Measurements from ENCODE around the gene SLC19A1.

GRCh38 chr21:45522986-45523385, 19.3 kb downstream of the SLC19A1 start:
- TF ChIP-seq, protein P1, sequence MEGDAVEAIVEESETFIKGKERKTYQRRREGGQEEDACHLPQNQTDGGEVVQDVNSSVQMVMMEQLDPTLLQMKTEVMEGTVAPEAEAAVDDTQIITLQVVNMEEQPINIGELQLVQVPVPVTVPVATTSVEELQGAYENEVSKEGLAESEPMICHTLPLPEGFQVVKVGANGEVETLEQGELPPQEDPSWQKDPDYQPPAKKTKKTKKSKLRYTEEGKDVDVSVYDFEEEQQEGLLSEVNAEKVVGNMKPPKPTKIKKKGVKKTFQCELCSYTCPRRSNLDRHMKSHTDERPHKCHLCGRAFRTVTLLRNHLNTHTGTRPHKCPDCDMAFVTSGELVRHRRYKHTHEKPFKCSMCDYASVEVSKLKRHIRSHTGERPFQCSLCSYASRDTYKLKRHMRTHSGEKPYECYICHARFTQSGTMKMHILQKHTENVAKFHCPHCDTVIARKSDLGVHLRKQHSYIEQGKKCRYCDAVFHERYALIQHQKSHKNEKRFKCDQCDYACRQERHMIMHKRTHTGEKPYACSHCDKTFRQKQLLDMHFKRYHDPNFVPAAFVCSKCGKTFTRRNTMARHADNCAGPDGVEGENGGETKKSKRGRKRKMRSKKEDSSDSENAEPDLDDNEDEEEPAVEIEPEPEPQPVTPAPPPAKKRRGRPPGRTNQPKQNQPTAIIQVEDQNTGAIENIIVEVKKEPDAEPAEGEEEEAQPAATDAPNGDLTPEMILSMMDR (IDR thresholded peaks at IDR 0.05): no peak
- no peak for TF ChIP-seq POLR2A (IDR thresholded peaks at IDR 0.05)
